ENCODE measurements around the gene GTF3C1.

GTF3C1 gene

DNA sequence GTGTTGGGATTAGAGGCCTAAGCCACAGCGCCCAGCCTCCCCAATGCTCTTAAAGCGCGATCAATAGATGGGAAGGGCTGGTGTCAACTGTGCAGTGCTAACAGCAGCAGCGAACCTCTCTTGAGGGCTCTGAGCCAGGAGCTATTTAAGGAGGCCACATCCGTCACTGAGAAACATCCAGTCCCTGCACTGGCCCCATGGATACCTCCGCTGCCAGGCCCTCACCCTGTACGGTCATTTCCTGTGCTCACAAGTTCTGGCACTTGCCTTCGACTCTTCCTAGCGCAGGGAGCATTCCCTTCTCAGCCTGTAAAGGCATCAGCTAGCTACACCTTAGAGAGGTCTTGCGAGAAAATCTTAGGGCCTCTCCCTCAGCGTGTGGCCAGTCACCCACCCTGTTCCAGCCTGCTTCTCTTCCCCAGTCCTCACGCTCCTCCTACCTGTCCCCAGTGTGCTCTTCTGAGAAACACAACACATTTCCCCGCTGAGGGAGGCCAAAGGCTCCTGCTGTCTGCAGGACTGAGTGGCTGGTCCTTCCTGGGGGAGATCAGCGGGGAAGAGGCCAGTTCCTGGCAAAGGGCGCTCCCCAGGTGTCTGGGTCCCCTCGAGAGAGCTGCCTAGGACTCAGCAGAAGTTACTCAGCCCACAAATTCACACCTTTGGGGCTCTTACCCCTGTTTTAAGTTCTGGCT, 28.6 kb downstream of the GTF3C1 start:
- no peak for DNase-seq (ENCODE audit: low read depth)

DNA sequence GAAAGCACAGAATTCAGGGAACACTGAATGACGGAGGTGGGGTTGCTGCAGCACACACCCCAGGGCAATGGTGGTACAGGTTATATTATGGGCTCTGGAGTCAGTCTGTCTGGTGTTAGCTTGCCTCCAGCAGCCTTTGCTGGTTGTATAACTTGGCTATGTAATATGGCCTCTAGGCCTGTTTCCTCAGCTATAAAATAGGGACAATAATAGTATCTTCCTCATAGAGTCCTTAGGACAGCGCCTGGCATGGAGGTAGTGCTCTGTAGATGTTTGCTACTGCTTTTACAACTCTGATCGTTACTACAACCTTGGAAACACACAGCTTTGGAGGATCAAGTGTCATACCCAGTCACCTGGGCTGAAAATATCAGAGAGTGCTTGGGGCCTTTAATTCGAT, 31.5 kb downstream of the GTF3C1 start:
- DNase-seq (ENCODE audit: low read depth), result no peak

DNA sequence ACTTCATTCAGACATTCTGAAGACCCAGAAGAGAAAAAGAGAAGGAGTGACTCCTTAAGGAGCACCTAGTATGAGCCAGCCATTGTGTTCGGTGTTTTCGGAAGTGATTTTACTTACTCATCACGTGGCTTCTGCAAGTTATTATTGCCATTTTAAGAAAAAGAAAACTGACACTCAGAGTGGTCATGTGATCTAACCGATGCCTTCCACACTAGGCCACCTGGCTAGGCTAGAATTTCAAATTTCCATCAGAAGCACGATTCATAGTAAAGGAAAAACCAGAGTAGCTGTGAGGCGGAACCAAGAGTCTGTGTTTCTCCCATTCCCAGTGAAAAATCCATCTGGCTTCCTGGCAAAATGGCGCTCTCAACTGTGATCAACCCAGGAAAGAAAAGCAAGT, 32.0 kb downstream of the GTF3C1 start:
- DNase-seq (ENCODE audit: low read depth), result no peak

DNA sequence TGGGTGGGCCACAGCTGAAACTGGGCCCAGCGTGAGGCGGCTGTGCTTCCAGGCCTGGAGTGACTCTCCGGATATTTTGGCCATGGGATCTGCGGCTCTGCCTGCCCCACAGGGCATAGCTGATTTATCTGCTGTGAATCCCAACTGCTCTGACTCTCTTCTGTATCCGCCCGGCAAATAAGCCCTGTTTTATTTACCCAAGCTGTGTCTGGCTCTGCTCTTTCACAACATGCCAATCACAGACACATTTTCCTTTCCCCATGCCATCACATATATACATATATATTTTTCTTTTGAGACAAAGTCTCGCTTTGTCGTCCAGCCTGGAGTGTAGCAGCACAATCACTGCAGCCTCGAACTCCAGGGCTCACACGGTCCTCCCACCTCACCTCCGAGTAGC, 33.3 kb downstream of the GTF3C1 start:
- DNase-seq (ENCODE audit: low read depth), result no peak

DNA sequence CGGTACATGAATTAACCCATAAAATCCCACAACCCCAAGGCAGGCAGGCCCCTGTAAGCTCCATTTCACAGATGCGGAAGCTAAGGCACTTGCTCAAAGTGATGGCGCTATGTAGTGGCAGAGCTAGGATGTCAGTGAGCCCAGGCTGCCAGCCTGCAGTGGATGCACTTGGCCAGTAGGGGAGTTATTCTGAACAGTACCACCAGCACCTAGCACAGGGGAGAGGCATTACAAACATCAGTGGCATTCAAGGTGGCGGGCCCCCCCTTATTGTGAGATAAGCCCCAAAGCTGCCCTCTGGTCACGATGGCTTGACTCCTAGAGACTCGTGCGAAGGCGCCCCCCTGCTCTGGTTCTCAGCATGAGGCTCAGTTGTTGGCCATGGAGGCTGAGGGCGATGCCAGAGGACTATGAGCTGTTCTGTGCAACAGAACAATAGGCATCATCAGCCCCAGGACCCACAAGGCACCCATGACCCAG, 33.8 kb downstream of the GTF3C1 start:
- DNase-seq (ENCODE audit: low read depth), result no peak

DNA sequence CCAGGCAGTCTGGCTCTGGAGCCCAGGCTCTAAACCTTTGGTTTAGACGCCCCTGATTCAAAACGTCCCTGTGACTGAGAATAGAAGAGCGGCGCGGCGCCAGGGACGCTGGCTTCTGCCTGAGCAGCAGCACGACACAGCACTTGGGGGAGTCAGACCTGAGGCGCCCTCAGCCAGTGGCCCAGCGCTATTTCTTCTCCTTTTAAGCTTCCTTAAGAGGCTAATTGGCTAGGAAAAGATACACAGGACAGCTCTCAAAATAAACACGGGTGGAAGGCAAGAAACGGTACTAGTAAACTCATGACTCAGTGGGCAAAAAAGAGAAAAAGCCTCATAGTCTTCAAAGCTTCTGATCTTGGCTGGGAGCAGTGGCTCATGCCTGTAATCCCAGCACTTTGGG, 34.9 kb downstream of the GTF3C1 start:
- DNase-seq (ENCODE audit: low read depth), result no peak

DNA sequence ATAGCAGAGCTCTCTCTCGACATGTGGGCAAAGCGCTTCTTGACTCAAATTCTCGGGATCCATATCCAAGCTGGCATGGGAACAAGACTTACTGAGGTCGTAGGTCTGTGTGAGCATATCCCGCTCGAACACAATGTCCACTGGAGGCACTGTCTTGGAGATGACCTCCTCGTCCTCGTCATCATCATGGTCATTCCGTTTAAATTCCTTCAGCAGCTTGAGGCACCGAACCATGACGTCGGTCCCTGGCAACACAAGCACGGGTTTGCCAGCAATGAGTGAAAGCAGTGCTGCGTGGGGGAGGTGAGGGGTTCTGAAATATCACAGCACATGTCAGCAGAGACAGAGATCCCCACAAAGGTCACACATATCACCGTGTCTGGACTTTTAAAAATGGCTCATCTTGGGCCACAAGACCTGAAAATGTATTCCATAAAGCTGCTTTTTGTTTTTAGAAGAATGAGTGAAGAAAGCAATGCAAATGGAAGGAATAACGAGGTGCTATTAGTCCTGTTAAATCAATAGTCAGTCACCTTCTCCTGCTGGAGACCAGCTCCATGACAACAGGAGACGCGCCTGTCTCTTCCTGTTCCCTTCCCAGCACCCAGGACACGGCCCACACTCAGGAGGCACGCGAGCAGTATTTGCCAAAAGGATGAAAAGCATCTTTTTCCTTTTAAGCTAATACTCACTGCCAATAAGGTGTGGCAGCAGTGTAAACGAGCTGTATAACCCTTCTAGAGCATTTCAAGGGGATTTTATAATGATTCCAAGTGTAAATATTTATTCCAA, 37.9 kb downstream of the GTF3C1 start:
- no peak for DNase-seq (ENCODE audit: low read depth)

DNA sequence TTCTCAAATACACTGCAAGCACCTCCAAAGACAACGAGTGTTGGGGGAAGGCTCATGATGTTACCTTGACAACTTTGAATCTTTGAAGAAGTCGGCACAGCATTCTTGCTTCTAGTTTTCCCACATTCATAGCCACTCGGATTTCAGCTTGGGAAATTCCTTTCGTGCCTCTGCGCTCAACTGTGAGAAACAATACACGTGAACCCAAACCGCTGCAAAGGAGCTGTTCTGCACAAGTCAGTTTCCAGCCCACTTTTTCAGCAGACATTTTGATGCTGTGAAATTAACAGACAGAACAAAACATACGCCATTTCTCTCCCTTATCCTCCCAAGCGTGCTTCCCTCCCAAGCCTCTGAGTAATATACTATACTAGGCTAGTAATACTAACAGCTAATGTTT, 41.2 kb downstream of the GTF3C1 start:
- DNase-seq (ENCODE audit: low read depth), result no peak

DNA sequence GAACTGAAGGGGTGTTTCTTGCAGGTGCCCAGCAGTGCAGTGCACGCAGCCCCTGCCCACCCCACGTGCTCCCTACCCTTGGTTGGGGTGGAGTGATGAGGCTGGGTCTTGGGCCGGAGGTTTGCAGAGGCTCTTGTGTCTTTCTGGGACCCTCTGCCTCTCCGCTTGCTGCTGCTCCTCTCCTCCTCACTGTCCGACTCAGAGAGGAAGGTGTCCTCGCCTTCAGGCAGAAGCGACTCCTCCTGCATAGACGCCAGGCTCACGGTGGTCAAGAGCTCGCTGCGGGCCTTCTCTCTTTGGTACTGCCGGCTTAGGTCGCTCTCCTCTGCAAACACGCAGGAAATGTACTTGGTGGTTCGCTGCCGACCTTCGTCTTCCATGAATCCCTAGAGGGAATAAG, 42.9 kb downstream of the GTF3C1 start:
- no peak for DNase-seq (ENCODE audit: low read depth)

DNA sequence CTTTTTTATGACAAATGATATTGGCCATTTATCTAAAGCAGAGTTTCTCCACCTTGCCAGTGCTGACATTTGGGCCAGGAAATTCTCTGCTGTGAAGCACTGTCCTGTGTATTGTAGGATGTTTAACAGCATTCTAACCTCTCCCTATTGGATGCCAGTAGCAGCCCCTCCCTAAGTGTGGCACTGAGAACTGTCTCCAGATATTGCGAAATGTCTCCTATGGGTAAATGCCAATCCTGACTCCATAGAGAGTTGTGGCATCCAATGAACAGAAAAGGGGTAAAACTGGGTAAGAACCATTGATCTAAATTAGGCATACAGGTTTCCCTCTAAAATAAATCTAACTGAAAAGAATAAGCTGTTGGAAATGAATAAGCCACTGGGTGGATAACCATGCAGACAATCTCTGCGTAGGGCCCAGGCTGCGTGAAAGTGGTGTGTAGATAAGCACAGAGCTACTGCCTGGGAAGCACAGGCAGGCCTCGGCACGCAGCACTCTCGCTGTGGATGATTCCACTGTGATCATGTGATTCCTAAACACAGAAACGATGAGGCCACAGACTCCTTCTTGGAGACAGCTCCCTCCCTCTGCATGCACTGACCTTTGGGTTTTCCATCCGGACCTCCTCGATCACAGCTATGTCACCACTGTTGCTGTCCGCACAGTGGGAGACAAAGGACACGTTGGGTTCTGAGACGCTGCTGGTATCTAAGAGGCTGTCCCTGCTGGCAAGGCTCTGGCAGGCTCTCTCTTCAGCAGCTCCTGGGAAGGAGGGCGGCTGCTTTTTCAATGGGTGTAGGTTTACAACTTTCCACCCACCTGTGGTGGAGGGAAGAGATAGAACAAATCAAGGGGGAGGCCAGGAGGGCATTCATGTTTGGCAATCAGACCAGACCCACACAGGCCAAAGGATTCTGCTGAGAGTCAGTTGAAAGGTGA, 44.1 kb downstream of the GTF3C1 start:
- DNase-seq (ENCODE audit: low read depth), result no peak

DNA sequence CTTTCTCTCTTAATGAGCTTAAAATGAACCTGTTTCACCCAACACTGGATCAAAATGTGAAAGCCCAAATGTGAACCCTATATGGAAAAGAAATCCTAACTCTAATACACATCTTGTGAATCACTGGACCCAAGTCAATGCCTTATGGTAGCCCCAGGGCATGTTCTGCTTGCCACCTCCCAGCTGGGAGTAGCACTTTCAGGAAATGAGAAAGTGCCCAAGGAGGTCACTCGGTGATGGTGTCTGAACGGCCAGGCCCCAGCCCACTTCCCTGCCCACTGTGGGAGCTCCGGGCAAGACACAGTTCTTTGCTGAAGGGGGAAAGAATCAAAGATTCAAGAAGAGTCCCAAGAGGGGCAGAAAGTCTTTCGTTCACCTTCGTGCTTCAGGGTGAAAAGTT, 46.1 kb downstream of the GTF3C1 start:
- no peak for DNase-seq (ENCODE audit: low read depth)

DNA sequence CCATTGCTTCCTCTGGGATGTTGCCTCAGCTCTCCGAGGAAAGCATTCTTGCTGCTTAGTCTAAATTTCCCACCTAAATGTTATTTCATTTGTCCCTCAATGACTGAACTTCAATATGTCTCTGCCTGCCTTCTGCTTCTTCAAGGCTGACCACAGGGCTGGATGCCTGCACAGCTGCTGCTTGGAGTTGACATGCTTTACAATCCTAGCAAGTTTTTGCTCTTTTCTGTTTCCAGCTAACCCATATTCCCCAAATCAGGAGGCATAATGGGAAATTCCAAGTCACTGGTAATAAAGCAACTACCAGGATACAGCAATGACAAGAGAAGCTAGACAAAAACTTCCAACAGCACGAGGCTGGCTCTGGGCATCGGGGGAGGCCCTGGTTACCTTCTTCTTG, 48.9 kb downstream of the GTF3C1 start:
- no peak for DNase-seq (ENCODE audit: low read depth)

DNA sequence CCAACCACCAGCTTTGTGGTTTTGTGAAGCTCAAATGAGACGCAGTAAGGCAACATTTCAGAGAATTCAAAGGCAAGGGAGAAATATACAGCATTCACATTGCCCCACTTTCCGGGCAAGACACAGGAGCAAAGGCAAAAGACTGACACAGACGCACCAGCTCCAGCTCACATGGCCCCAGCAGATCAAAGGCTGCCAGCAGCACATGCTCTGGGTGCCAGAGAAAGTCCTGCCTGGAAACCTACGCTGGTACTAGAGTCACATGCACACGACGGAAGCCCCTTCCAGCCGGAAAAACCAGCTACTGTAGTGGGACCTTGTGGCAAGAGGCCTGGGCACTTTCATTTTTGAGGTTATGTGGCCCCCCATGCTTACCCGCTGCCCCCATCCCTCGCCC, 50.1 kb downstream of the GTF3C1 start:
- DNase-seq (ENCODE audit: low read depth), result no peak

DNA sequence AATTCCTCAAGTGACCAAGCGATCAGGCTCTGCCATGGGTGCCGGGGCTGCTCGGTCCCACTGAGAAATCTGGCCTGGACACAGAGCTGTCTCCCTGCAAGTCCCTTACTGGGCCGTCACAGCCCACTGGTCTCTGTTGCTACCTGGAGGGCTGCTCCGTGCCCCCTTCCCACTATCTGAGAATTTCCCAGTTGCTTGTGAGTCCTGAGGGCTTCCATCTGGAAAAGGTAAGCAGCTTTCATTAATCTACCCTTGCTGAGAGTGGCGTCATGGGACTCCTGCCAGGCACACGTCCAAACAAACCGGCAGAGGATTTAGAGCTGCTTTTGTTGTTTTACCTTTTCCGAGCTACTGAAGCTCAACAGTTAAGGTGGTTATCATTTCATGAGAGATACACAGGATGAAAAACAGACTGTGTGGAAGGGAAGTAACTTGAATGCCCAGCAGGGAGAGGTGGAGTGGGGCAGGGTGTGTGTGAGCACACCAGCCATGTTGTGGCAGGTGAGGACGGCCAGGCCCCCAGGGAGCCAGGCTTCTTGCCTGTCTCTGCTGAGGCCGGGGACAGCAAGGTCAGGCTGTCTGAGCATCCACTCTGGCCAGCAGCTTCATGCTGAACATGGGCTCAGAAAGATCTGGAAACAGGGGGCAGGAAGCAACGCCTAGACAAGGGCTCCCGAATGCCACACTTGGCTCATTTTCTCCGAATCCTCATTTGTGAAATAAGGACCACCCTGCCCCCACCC, 50.6 kb downstream of the GTF3C1 start:
- no peak for DNase-seq (ENCODE audit: low read depth)

DNA sequence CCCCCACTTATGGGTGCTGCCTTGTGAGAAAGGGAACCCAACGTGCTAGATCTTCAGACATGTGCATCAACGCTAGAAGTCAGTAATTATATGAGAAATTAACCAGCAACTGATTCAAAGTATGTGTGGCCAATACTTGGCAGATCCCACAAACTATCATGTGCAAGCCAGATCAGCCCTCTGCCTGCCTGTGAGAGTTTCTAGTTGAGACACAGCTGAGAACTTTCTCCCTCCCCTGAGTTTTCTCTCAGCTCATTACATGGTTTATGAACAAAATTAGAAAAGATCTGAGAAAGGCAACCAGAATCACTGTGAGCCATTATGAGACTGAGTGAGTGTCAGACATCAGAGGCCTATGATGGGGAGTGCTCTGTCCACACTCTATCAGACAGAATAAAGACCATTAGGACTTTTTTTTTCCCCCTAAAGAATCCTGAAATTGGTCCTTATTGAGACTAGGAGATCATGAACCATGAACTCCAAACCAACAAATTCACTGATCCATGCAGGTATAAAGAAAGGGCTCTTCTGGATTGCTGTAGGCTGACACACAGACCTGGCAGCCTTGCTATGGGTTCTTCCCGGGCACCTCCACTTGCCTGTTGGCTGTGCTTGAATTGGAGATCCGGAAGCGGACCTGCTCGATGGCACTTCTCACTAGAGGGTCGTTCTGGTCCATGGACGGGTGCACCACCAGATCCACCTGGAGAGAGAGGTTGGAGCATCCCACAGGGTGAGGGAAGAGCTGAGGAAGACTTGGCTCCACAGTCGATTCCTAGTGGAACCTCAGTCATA, 51.5 kb downstream of the GTF3C1 start:
- DNase-seq (ENCODE audit: low read depth), result no peak

DNA sequence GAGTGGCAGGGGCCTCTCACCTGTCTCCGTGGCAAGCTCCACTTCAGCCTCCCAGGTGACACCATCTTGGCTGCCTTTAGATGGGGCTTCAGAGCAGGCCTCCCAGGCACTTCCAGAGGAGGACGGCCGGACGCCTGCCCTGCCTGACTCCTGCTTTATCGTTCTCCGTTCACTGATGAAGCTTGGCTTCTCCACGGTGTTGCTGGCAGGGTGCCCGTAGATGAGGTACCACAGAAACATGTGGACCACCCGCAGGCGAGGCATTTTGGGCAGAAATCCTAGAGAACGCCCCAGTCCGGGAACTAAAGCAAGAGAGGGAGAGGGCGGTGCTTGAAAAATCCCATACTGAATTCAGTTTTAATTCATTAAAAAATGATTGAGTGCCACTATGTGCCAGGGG, 54.5 kb downstream of the GTF3C1 start:
- DNase-seq (ENCODE audit: low read depth), result no peak

DNA sequence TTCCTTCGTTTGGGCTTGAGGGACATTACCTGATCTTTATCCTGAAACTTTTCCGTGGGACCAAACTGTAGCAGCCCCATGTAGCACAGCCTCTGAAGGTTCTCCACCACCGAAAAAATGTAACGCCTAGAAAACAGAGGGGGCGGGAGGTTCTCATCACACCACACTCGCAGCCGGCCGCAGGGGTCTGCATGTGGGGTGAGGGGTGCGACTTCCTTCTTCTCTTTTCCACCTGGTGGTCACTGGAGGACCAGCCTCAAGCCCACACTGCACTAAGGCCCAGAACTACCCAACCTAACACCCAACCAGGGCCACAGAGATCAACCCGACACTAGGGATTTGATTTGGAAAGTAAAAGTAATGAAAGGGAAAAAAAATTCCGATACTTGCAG, 57.1 kb downstream of the GTF3C1 start:
- DNase-seq (ENCODE audit: low read depth), result no peak

DNA sequence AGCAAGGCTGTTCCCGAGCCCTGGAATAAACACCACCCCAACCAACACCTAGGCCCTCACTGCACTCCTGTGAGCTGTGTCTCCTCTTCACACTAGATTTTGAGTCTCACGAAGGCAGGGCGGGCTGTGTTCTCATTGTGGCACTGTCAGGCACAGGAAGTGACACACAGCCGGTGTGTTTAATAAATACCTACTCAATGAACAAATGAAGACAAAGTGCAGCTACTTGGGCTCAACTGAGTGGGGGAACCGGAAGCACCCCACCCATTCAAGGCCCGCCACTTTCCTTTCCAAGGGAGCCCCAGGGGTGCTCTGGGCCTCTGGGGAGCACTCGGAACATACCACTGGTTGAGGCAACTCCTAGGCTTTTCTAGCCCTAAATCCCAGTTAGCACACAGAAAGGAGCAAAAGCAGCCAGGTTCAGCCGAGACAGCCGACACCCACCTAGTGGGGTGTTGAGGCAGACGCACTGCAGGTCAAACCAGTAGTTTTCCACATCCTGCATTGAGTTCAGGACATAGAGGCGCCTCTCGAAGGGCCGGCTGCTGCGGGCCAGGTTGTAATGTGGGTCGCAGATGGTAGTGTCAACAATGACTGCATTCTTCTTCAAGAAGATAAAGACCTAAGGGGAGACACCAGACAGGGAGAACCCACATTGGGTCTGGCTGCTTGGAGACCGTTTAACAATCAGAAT, 57.7 kb downstream of the GTF3C1 start:
- DNase-seq (ENCODE audit: low read depth), result no peak

DNA sequence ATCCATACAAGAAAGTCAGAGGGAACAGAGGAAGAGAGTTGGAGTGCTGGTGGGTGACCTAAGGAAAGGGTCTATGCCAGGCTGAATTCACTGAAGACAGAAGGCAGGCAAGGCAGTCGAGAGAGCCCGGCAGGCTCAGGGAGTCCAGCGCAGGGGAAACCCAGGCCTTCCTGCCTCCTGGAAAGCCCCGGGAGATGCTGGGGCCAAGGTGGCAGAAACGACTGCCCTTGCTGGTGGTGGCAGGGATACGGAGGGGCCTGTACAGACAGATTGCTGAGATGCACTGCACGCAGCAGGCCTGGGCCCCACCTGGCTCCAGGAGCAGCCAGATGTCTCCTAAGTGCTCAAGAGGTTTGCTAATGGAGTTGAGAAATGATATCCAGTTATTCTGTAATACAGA, 59.8 kb downstream of the GTF3C1 start:
- no peak for DNase-seq (ENCODE audit: low read depth)

DNA sequence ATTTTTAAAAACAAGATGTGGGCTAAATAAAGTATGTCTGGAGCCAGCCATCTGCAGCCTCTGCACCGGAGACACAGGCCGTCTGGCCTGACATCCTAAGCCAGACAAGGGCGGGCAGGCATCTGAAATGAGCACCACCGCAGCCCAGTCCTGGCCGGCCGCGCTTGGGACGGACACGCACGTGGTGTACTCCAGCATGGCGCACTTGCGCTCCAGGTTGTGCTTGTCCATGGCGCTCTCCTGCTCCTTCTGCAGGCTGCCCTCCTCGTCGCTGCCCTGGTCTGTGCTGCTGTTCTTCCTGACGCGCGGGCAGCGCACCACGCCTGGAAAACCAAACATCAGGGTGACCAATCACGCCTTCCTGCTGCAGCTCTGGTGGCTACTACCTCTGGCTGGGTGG, 60.3 kb downstream of the GTF3C1 start:
- no peak for DNase-seq (ENCODE audit: low read depth)
